Measurements from ENCODE around the gene CD101.

GRCh38 chr1:117003223-117003875 is 1.8 kb downstream of the CD101 start:
- TF ChIP-seq SRF (IDR thresholded peaks at IDR 0.05; ENCODE audit: low read depth), result no peak
- no peak for TF ChIP-seq POLR2A (IDR thresholded peaks at IDR 0.05; ENCODE audit: borderline replicate concordance, extremely low read depth, insufficient read depth, insufficient read length)
- no peak for TF ChIP-seq CTCF (IDR thresholded peaks at IDR 0.05 in 2 of 3, conservative IDR thresholded peaks at IDR 0.05 in 1 of 3; ENCODE audit: borderline replicate concordance in 1 of 3, insufficient read depth in 1 of 3, low read depth in 2 of 3, low read length in 2 of 3)
- TF ChIP-seq CEBPB (IDR thresholded peaks at IDR 0.05; ENCODE audit: low read depth), result no peak
- no peak for TF ChIP-seq CBX3 (IDR thresholded peaks at IDR 0.05; ENCODE audit: low read depth)
- TF ChIP-seq RAD21 (IDR thresholded peaks at IDR 0.05; ENCODE audit: low read depth), result no peak
- TF ChIP-seq ZBTB33 (IDR thresholded peaks at IDR 0.05; ENCODE audit: extremely low read depth, insufficient replicate concordance, low read length), result no peak
- no peak for TF ChIP-seq POLR2AphosphoS5 (IDR thresholded peaks at IDR 0.05; ENCODE audit: low read depth, low read length)
